EH (cell line): ENCODE data around the gene TXLNG.

ENCODE experiments used
- DNase-seq: peaks from one replicate; pipeline ENCODE4 v3.0.0-alpha.2; 2015; ENCODE audit warnings: low read depth

Gene TXLNG

GRCh38 chrX:16785247-16786138, 773 bp upstream of the TXLNG start:
- DNase-seq, result no peak

DNA sequence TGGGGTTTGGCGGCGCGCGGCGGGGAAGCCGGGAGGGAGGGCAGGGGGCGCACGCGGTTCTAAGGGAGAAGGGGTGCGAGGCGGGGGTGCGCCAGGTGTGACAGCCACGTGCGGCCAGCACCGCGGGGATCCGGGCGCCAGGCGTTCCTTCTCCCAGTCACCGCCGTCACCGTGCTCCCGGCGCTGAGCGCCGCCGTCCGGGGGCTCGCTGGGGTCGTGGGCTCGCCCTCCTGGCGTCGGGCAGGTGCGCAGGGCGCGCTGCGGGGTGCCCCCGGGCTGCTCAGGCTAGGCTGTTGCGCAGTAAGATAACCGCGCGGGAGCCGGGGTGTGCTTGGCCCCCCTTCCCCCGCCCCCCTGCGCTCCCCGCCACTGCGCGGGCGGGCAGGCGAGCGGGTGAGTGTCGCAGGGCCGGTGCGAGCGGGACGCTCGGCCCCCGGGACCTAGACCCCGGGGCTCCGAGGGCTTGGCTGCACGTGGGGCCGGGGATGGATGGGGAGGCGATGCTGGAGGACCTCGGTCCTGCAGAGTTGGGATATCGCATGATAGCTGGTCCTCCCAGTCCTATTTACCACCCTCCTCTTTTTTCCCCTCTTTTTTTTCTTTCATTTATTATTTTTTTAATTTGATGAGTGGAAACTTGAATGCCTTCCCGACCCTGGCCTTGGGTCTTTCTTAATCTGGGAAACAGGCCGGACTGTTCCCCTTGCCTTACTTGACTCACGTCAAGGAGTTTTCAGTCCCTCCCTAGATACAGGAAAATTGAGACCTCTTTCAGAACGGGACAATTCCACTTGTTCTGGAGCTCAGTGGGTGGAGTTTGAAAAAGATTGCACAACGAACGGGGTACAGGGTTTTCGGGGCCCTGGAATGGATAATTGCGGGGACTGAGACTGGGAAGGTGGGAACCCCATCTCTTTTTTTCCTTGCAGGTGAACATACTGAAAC, 797 bp downstream of the TXLNG start:
- DNase-seq, result peak; percentile 9

- DNase-seq, result no peak
Measured at GRCh38 chrX:16788477-16788876, 2.2 kb downstream of the TXLNG start.

DNA sequence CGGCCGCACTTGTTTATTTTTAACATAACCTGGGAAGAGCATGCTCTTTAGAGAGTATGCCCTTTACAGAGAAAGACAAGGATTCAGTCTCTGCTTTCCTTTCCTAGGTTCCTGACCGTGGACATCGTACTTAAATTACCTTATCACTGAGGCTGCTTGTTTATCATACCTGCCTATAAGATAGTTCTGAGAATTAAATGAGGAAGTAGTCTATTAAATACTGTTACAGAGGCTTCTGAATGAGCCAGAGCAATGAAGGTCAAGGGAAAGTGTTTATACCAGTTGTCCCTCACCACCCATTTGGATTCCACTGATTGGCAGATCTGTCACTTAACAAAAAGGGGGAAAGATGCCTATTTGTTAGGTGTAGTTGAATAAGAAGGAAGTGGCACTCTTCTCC, 10.0 kb downstream of the TXLNG start:
- DNase-seq, result no peak

DNA sequence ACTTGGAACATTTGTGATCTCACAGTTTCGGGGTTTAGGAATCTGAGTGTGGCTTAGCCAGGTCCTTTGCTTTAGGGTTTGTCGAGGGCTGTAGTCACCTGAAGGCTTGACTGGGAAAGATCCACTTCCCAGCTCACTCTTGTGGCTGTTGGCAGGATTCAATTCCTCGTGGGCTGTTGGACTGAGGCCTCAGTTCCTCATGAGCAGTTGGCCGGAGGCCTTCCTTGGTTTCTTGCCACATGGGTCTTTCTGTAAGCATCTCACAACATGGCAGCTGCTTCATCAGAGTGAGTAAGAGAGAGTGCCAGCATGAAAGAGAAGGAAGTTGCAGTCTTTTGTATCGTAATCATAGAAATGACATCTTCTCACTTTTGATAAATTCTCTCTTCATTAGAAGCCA, 11.1 kb downstream of the TXLNG start:
- peak; percentile 1 for DNase-seq

DNA sequence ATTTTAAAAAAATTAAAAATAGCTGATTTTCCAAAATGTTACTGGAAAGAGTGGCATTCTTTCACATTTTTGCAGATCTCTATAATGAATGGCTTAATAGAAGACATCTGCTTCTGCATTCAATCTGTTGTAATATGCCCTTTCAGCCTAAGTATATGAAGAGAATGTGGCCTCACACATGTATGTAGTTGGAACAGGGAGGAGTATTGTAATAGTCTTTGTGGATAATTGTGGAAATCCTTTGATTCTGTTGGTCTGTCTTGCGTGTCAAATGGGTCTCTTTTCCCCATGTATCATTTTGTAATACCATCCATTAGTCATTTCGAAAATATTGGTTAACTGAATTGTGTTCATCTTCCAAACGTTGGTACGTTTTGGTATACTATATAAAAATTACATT, 11.6 kb downstream of the TXLNG start:
- no peak for DNase-seq

DNA sequence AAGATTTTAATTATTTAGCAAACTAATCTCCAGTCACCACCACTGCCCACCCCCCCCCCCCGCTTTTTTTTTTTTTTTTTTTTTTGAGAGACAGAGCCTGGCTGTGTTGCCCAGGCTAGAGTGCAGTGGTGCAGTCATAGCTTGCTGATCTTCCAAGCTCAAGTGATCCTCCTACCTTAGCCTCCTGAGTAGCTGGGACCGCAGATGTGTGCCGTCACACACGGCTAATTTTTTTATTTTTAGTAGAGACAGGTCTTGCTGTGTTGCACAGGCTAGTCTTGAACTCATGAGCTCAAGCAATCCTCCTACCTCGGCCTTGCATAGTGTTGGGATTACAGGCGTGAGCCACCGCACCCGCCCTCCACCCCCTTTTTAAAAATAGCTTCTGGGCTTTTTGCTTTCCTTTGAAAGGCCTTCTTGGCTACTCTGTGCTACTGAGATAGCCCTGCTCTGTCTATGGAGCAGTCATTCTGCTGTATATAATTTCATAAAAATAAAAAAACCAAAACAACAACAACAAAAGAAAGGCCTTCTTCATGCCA, 18.7 kb downstream of the TXLNG start:
- DNase-seq, result no peak

- DNase-seq, result peak; percentile 52
Measured at GRCh38 chrX:16807548-16807947, 21.3 kb downstream of the TXLNG start.

- DNase-seq, result peak; percentile 53
Measured at GRCh38 chrX:16807976-16808542, 21.8 kb downstream of the TXLNG start.

DNA sequence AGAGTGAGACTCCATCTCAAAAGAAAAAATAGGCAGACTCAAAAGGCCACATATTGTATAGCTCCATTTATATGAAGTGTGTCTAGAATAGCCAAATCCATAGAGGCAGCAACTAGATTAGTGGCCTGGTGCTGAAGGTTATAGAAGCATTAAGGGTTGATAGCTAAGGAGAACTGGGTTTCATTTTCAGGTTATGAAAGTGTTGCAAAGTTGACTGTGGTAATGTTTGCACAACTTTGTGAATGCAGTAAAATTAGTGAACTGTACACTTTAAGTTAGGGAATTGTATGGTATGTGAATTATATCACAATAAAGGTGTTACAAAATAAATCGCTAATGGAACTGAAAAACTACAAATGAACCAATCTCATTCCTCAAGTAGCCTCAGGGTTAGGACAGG, 28.3 kb downstream of the TXLNG start:
- DNase-seq, result no peak

GRCh38 chrX:16819634-16820033, 33.4 kb downstream of the TXLNG start:
- DNase-seq, result no peak

- peak; percentile 65 for DNase-seq
Measured at GRCh38 chrX:16822723-16823122, 36.5 kb downstream of the TXLNG start.

DNA sequence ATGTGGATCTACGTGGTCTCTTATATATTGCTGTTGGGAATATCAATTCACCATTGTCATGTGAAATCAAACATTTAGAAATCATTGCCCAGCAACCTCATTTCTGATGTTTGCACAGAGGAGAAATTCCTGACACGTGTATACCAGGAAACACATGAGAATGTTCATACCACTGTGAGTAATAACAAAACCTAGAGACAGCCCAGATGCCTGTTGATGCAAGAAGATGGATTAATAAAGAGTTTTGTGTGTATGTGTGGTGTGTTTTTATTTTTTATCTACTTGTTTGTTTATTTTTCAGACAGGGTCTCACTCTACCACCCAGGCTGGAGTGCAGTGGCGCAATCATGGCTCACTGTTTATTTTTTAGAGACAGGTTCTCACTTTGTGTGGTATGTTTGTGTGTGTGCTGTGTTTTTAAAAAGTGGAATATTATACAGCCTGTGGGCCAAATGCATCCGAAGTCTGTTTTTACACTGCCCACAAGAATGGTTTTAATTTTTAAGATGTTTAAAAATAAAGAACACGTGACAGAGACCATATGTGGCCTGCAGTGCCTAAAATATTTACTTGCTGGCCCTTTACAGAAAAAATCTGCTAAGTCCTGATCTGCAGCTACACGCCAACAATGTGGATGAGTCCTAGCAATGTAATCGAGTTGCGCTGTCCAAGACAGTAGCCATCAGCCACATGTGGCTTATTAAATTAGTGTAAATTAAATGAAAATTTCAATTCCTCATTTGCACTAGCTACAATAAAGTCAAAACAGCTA, 39.2 kb downstream of the TXLNG start:
- peak; percentile 46 for DNase-seq

DNA sequence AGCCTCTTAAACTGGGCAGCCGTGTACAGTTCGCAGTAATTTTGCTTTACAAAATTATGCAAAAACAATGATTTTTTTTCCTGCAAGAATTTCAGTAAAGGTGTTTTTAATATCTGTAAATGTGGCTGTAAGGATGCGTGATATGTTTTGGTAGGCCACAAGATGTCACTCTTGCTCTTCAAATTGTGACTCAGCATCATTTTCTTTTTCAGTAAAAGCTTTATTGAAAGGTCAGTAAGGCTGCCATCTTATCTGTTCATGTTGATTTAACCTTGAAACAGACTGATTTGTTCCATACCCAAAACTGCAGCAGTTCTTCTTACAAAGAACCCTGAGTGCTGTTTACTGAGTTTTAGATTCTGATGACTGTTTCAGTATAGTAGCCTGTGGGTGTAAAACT, 39.9 kb downstream of the TXLNG start:
- peak; percentile 59 for DNase-seq

- DNase-seq, result peak; percentile 35
Measured at GRCh38 chrX:16827225-16827624, 41.0 kb downstream of the TXLNG start.

GRCh38 chrX:16828124-16828908, 42.0 kb downstream of the TXLNG start:
- DNase-seq, result peak; percentile 66

DNA sequence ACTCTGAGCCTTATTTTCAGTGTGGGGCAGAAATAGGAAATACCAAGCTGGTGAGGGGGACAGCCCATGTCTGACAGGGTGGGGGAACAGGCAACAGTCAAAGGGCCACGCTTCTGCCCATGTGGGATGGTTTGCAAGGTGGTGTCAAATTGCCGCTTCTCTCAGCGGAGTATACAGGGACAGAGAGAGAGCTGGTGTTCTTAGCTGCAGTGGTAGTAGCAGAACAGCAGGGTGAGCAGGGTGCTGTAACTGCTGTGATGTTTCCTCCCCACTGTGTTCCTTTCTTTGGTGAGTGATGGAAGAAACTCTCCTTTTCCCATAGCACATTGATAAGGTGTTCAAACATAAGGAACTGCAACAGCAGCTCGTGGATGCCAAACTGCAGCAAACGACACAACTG, 46.0 kb downstream of the TXLNG start:
- peak; percentile 26 for DNase-seq

- DNase-seq, result peak; percentile 29
Measured at GRCh38 chrX:16834806-16835205, 48.5 kb downstream of the TXLNG start.

DNA sequence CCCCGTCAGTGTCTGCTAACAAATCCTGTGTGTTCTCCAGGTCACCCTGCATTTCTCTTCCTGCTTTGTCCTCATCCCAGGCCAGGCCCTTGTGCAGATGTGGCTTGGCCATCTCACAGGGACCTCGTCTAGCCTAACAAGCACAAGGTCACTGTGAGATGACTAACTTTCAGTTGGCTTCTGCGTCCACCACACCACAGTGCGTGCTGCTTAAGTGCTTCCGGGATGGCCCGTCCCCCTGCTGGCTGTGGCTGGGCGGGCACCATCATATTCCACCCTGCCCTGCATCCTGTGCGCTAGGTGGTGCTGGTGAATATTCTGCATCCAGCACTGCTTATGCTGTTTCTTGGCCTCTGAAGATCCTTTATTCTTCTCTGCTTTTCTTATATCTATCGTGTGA, 50.1 kb downstream of the TXLNG start:
- no peak for DNase-seq

DNA sequence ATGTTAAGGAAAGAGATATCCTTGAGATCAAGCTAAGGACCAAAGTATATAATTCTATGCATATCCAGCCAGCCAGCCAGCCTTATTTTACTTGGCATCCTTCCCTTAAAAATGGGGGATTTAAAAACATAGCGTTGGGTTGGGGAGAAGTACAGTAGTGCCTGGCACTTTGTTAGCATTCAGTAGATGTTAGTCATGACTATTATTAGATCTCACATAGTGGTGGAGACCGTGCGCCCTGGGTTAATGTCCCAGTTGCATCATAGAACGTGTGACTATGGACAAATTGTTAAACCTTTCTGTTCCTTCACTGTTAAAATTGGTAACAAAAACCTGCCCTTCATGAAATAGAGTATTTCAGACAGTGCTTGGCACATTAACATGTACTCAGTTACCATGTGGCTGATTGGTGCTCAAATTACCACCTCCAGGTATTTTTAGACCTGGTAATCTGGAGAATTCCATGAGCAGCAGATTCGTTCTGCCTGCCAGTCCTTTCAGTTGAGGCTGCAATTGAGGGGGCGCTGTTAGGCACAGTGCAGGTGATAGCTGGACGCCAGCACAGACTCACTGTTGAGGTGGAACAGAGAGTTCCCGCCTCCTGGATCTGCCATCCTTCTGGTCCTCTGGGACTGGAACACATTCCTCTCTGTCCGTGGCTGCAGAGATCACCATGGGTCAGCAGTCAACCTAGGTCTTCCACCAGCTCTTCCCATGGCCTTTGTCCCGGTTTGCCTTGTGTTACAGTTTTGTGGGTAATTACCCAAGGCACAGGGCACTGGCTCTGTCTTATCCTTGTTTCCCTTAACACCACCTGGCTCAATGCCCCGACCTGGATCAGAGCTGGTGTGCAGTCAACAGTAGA, 52.2 kb downstream of the TXLNG start:
- peak; percentile 91 for DNase-seq
